PC-3 (cell line): ENCODE measurements around the gene MC5R. TPM values are rescaled to one million over a fixed set of nuclear protein-coding genes. Genes with fewer than 3 reads are reported as not detected.

Experiments used
- ATAC-seq: fragments of 200-7000 bp; cut with Tn5 transposase; 2 replicates; pipeline ENCODE4 v1.9.1; 2020; ENCODE audit warnings: mild to moderate bottlenecking, moderate library complexity
- BruUV-seq: library from RNA; stranded (reverse); fragments of 400-500 nt; replicated peaks from 2 replicates; lab custom pipeline; 2021; lab: Mats Ljungman, UMichigan
- CTCF ChIA-PET: fragments of 300-600 bp; sonication (Branson Sonifier 250); formaldehyde crosslinking; loops from one replicate; lab custom pipeline; 2022; ENCODE audit warnings: antibody characterized with exemption; lab: Charles Lee
- POLR2A ChIA-PET: fragments of 300-600 bp; sonication (Branson Sonifier 250); formaldehyde crosslinking; loops from one replicate; lab custom pipeline; 2022; ENCODE audit warnings: antibody characterized with exemption; ENCODE audit not compliant: unreplicated experiment; lab: Charles Lee
- DNase-seq: peaks from one replicate; pipeline ENCODE4 v3.0.0-alpha.2; 2015
- H2AFZ ChIP-seq: fragments of 300-600 bp; sonication (generic); 2 replicates; pipeline ENCODE4 v1.6.0; 2016; ENCODE audit warnings: antibody characterized with exemption, low read length
- H3F3A ChIP-seq: fragments of 300-600 bp; sonication (generic); one replicate; pipeline ENCODE4 v1.6.0; 2017; ENCODE audit warnings: antibody characterized with exemption, low read length, control low read depth, mild to moderate bottlenecking; ENCODE audit not compliant: unreplicated experiment
- H3K27ac ChIP-seq: fragments of 300-600 bp; sonication (generic); 2 replicates; pipeline ENCODE4 v1.5.1; 2016; ENCODE audit warnings: mild to moderate bottlenecking, low read length
- H3K27me3 ChIP-seq: fragments of 300-600 bp; sonication (generic); 2 replicates; pipeline ENCODE4 v1.6.1; 2016; ENCODE audit warnings: low read length, mixed read lengths
- H3K36me3 ChIP-seq: fragments of 300-600 bp; sonication (generic); 2 replicates; pipeline ENCODE4 v1.6.1; 2016; ENCODE audit warnings: low read depth, mixed run types, low read length, mixed read lengths
- H3K4me1 ChIP-seq: fragments of 300-600 bp; sonication (generic); 2 replicates; pipeline ENCODE4 v1.5.1; 2016; ENCODE audit warnings: low read length; ENCODE audit not compliant: insufficient read depth
- H3K4me2 ChIP-seq: fragments of 300-600 bp; sonication (generic); 2 replicates; pipeline ENCODE4 v1.6.0; 2016; ENCODE audit warnings: low read length
- H3K4me3 ChIP-seq: fragments of 300-600 bp; sonication (generic); 2 replicates; pipeline ENCODE4 v1.5.1; 2016; ENCODE audit warnings: mild to moderate bottlenecking, low read length, mixed read lengths
- H3K79me2 ChIP-seq: fragments of 300-600 bp; sonication (generic); 2 replicates; pipeline ENCODE4 v1.6.1; 2017; ENCODE audit warnings: low read length, mixed read lengths
- H3K9ac ChIP-seq: fragments of 300-600 bp; sonication (generic); 2 replicates; pipeline ENCODE4 v1.6.0; 2016; ENCODE audit warnings: mild to moderate bottlenecking, low read length
- H3K9me2 ChIP-seq: fragments of 300-600 bp; sonication (generic); replicated peaks from 2 replicates; pipeline ENCODE4 v1.6.1; 2016; ENCODE audit warnings: mixed run types, low read length, mixed read lengths
- H3K9me3 ChIP-seq: fragments of 300-600 bp; sonication (generic); 2 replicates; pipeline ENCODE4 v1.6.1; 2016; ENCODE audit warnings: low read length, mixed read lengths
- H4K20me1 ChIP-seq: fragments of 300-600 bp; sonication (generic); 2 replicates; pipeline ENCODE4 v1.6.1; 2016; ENCODE audit warnings: low read length, mixed read lengths
- EZH2 ChIP-seq: fragments of 300-600 bp; sonication (generic); IDR thresholded peaks from one replicate; pipeline ENCODE4 v1.6.1; 2017; ENCODE audit warnings: antibody characterized with exemption, mild to moderate bottlenecking, low read length; ENCODE audit not compliant: unreplicated experiment
- EZH2phosphoT487 ChIP-seq: fragments of 300-600 bp; sonication (generic); IDR thresholded peaks from 2 replicates; pipeline ENCODE4 v1.6.1; 2018; ENCODE audit warnings: mild to moderate bottlenecking, antibody characterized with exemption, low read length, borderline replicate concordance
- intact Hi-C: fragments of 100-400 bp; cut with micrococcal nuclease; formaldehyde crosslinking; loops from 2 replicates; pipeline ENCODE4 v1.9.0; 2023
- total RNA-seq: library from RNA; depleted of rRNA; stranded (reverse); fragments of >200 nt; gene quantifications from 2 replicates; pipeline ENCODE4 v1.2.3, GENCODE V29; 2014
- TF ChIP-seq, protein P1 (sequence below): fragments of 300-600 bp; sonication (generic); conservative IDR thresholded peaks from 2 replicates; pipeline ENCODE4 v1.5.1; 2017; ENCODE audit warnings: antibody characterized with exemption, low read depth, mild to moderate bottlenecking, low read length

MC5R gene
- total RNA-seq, 1 experiment from 2014 or later, result not detected

DNA sequence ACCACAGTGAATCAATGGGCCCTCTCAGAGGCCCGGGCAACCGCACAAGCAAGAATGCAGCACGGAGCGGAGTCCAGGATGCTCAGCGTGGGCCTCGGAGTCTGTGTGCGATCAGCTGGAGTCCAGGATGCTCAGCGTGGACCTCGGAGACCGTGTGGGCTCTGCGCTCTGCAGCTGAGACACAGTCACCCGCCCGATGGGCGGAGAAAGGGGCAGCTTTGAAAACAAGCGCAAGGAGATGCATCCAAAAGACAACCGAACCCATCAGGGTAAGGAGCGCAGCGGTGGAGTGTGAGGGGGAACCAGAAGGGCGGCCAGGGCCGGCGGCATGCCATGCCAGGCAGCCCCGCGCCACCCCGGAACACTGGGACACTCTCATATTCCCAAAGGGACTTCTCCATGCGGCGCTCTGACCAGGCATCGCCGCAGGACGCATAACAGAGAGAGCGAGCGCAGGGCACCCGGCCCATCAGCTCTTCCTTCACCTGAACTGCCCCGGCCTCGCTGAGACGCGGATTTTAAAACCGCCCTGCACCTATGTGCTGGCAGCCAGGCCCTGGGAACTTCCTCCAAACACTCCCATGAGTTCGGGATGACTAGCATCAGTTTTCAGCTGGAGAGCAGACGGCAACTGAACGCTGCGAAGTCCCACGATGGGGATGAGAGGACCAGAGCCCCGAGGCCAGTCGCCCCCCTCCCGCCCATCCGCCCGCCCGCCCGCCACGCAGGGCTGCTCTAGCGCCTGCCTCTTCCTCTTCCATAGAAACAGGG is 44.7 kb downstream of the MC5R start:
- H3F3A ChIP-seq, result no peaks in the 10 kb centered on the region
- intact Hi-C loops, result no loop called here
- POLR2A ChIA-PET, result no interaction called here

DNA sequence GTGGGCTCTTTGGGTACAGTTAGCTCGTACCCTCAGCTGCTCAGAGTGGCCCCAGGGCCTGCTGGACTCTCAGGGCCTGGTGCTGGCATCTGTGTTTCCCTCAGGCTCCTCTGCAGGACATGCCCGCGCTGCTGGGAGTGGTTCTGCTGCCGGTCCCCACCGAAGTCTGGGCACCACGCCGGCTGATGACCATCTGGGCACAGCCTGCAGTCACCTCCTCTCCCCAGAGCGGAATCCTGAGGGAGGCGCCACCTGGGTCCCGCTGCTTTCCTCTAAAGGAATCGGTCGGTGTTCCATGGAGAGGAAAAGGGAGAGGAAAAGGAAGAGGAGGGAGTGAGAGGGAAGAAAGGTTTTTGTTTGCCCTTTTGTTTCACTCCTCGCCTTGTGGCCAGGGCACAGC is 47.8 kb downstream of the MC5R start:
- no peak overlapping the region for H3K4me2 ChIP-seq
- H3K27ac ChIP-seq, result no peak overlapping the region
- CTCF ChIA-PET, result no interaction called here
- no peaks in the 10 kb centered on the region for H3K9me3 ChIP-seq
- no peak overlapping the region for H2AFZ ChIP-seq
- H3K36me3 ChIP-seq, result no peaks in the 10 kb centered on the region
- DNase-seq, result no peak
- POLR2A ChIA-PET, result no interaction called here
- TF ChIP-seq EZH2phosphoT487 (no peak), EZH2 (no peak)
- TF ChIP-seq, protein P1, sequence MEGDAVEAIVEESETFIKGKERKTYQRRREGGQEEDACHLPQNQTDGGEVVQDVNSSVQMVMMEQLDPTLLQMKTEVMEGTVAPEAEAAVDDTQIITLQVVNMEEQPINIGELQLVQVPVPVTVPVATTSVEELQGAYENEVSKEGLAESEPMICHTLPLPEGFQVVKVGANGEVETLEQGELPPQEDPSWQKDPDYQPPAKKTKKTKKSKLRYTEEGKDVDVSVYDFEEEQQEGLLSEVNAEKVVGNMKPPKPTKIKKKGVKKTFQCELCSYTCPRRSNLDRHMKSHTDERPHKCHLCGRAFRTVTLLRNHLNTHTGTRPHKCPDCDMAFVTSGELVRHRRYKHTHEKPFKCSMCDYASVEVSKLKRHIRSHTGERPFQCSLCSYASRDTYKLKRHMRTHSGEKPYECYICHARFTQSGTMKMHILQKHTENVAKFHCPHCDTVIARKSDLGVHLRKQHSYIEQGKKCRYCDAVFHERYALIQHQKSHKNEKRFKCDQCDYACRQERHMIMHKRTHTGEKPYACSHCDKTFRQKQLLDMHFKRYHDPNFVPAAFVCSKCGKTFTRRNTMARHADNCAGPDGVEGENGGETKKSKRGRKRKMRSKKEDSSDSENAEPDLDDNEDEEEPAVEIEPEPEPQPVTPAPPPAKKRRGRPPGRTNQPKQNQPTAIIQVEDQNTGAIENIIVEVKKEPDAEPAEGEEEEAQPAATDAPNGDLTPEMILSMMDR, result no peak
- BruUV-seq, result no TSS peak
- no peak overlapping the region for H3K4me3 ChIP-seq
- H3K4me1 ChIP-seq, result no peaks in the 10 kb centered on the region
- H3F3A ChIP-seq, result no peaks in the 10 kb centered on the region
- no peaks in the 10 kb centered on the region for H4K20me1 ChIP-seq
- no peak overlapping the region for H3K9ac ChIP-seq
- H3K27me3 ChIP-seq, result peaks cover 88% of the 10 kb centered on the region
- intact Hi-C loops, result no loop called here
- no peaks in the 10 kb centered on the region for H3K79me2 ChIP-seq
- ATAC-seq, result no peak
- H3K9me2 ChIP-seq, result no peaks in the 10 kb centered on the region

More for the DNA sequence above, 44.7 kb downstream of the MC5R start:
- Histone ChIP-seq H3K4me3 (no peak overlapping the region), H3K36me3 (no peaks in the 10 kb centered on the region), H3K4me1 (no peaks in the 10 kb centered on the region), H3K4me2 (no peak overlapping the region), H3K9ac (no peak overlapping the region), H4K20me1 (no peaks in the 10 kb centered on the region), H2AFZ (no peak overlapping the region), H3K9me3 (no peaks in the 10 kb centered on the region), H3K79me2 (no peaks in the 10 kb centered on the region), H3K27ac (no peak overlapping the region), H3K27me3 (peaks cover 88% of the 10 kb centered on the region), H3K9me2 (no peaks in the 10 kb centered on the region)
- no TSS peak for BruUV-seq
- ATAC-seq (no peak), DNase-seq (no peak)
- TF ChIP-seq EZH2, result no peak
- TF ChIP-seq, protein P1, result no peak
- TF ChIP-seq EZH2phosphoT487, result no peak
- CTCF ChIA-PET, result no interaction called here

DNA sequence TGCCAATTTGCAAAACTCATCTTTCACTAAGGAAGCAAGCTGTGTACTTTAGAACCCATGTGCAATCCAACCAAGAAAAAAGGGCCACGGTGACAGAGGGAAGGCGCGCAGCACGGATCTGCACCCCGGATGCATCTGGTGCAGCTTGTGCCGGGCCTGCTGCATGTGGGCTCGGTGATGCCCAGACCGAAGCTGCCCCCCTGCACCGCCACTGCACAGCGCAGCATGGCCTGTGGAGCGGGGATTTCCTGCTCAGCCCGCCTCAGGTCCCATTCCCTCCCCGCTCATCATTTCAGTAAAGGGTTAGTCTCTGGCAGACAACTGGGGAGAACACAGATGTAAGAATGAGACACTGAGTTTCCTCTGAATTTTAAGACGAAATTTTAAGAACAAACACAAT is 48.4 kb downstream of the MC5R start:
- no peaks in the 10 kb centered on the region for H3K9me2 ChIP-seq
- CTCF ChIA-PET, result no interaction called here
- no peak overlapping the region for H3K4me2 ChIP-seq
- intact Hi-C loops, result no loop called here
- no peak overlapping the region for H3K27ac ChIP-seq
- H3F3A ChIP-seq, result no peaks in the 10 kb centered on the region
- no peaks in the 10 kb centered on the region for H3K9me3 ChIP-seq
- TF ChIP-seq EZH2 (no peak), EZH2phosphoT487 (no peak)
- TF ChIP-seq, protein P1, result no peak
- no TSS peak for BruUV-seq
- peaks cover 87% of the 10 kb centered on the region for H3K27me3 ChIP-seq
- no peak overlapping the region for H3K9ac ChIP-seq
- ATAC-seq (no peak), DNase-seq (no peak)
- no peaks in the 10 kb centered on the region for H3K36me3 ChIP-seq
- no peaks in the 10 kb centered on the region for H4K20me1 ChIP-seq
- H3K4me3 ChIP-seq, result no peak overlapping the region
- no peaks in the 10 kb centered on the region for H3K4me1 ChIP-seq
- H2AFZ ChIP-seq, result no peak overlapping the region
- POLR2A ChIA-PET, result no interaction called here
- H3K79me2 ChIP-seq, result no peaks in the 10 kb centered on the region
